HG02938 (cell line): ENCODE measurements around the gene LRRC43.

Experiments used
- ATAC-seq: cut with Tn5 transposase; IDR thresholded peaks from one replicate; pipeline ENCODE4 v1.9.1; 2021; ENCODE audit warnings: mild to moderate bottlenecking, moderate library complexity; ENCODE audit not compliant: unreplicated experiment

Gene LRRC43

GRCh38 chr12:122215771-122216170 is 32.8 kb downstream of the LRRC43 start:
- ATAC-seq, result no peak

GRCh38 chr12:122216445-122216844 is 33.5 kb downstream of the LRRC43 start:
- ATAC-seq, result no peak

GRCh38 chr12:122225683-122226365 is 42.9 kb downstream of the LRRC43 start, which contains the start of gene DIABLO:
Gene DIABLO (minus strand): TSS chr12:122226052. CDS start chr12:122226014, 38 bp downstream.
- ATAC-seq, result peak; percentile 84

GRCh38 chr12:122226366-122227125 is 43.6 kb downstream of the LRRC43 start:
- peak; percentile 49 for ATAC-seq

GRCh38 chr12:122227341-122227740 is 44.4 kb downstream of the LRRC43 start:
- no peak for ATAC-seq

- no peak for ATAC-seq
Observed at GRCh38 chr12:122228092-122228491, 45.2 kb downstream of the LRRC43 start.

- ATAC-seq, result no peak
Observed at GRCh38 chr12:122230798-122231197, 47.9 kb downstream of the LRRC43 start.

- ATAC-seq, result no peak
Observed at GRCh38 chr12:122232691-122233090, 49.8 kb downstream of the LRRC43 start.

GRCh38 chr12:122235741-122236140 is 52.8 kb downstream of the LRRC43 start:
- no peak for ATAC-seq

- no peak for ATAC-seq
Observed at GRCh38 chr12:122238861-122239260, 55.9 kb downstream of the LRRC43 start.

- ATAC-seq, result no peak
Observed at GRCh38 chr12:122243965-122244364, 61.0 kb downstream of the LRRC43 start.

GRCh38 chr12:122244565-122245371 is 61.8 kb downstream of the LRRC43 start:
- ATAC-seq, result no peak

GRCh38 chr12:122245553-122245952 is 62.6 kb downstream of the LRRC43 start:
- no peak for ATAC-seq

GRCh38 chr12:122250047-122250446 is 67.1 kb downstream of the LRRC43 start:
- ATAC-seq, result no peak

GRCh38 chr12:122250536-122250935 is 67.6 kb downstream of the LRRC43 start:
- ATAC-seq, result no peak
